GM23338 (cell line): Measurements from ENCODE around the gene DAND5. TPM values are rescaled to one million over a fixed set of nuclear protein-coding genes. Genes with fewer than 3 reads are reported as not detected.
A peak's percentile ranks its signal among the peaks of the same experiment; 100 is the strongest.

Source experiments
- ATAC-seq: fragments of 200-7000 bp; cut with Tn5 transposase; 3 replicates; pipeline ENCODE4 v1.9.1; 2020
- DNase-seq: peaks from one replicate; pipeline ENCODE4 v3.0.0-alpha.2; 2015; ENCODE audit warnings: low spot score
- H2AFZ ChIP-seq: fragments of 200-600 bp; sonication (generic); 2 replicates; pipeline ENCODE4 v1.8.0; 2016; ENCODE audit warnings: antibody characterized with exemption, mild to moderate bottlenecking, moderate library complexity
- H3F3A ChIP-seq: fragments of 200-600 bp; sonication (generic); replicated peaks from 2 replicates; pipeline ENCODE4 v1.8.0; 2017; ENCODE audit warnings: antibody characterized with exemption, mixed run types, low read depth
- H3K27ac ChIP-seq: fragments of 200-600 bp; sonication (generic); 2 replicates; pipeline ENCODE4 v1.6.1; 2016; ENCODE audit warnings: low read depth
- H3K27me3 ChIP-seq: fragments of 200-600 bp; sonication (generic); 2 replicates; pipeline ENCODE4 v1.8.0; 2016; ENCODE audit warnings: mild to moderate bottlenecking, mixed run types, moderate library complexity; ENCODE audit not compliant: insufficient read depth
- H3K36me3 ChIP-seq: fragments of 200-600 bp; sonication (generic); 2 replicates; pipeline ENCODE4 v1.8.0; 2016; ENCODE audit warnings: mild to moderate bottlenecking; ENCODE audit not compliant: insufficient read depth
- H3K4me1 ChIP-seq: fragments of 200-600 bp; sonication (generic); 2 replicates; pipeline ENCODE4 v1.8.0; 2016; ENCODE audit warnings: mild to moderate bottlenecking, moderate library complexity; ENCODE audit not compliant: insufficient read depth
- H3K4me2 ChIP-seq: fragments of 200-600 bp; sonication (generic); 2 replicates; pipeline ENCODE4 v1.7.1; 2017; ENCODE audit warnings: mixed run types
- H3K4me3 ChIP-seq: fragments of 200-600 bp; sonication (generic); 2 replicates; pipeline ENCODE4 v1.6.1; 2016; ENCODE audit warnings: mixed run types
- H3K79me2 ChIP-seq: fragments of 200-600 bp; sonication (generic); replicated peaks from 2 replicates; pipeline ENCODE4 v1.8.0; 2017; ENCODE audit warnings: mild to moderate bottlenecking; ENCODE audit not compliant: insufficient read depth
- H3K9me2 ChIP-seq: fragments of 200-600 bp; sonication (generic); 2 replicates; pipeline ENCODE4 v1.8.0; 2017; ENCODE audit not compliant: insufficient read depth
- H4K20me1 ChIP-seq: fragments of 200-600 bp; sonication (generic); replicated peaks from 2 replicates; pipeline ENCODE4 v1.8.0; 2017; ENCODE audit warnings: mild to moderate bottlenecking; ENCODE audit not compliant: insufficient read depth
- H3K27ac Mint-ChIP-seq: 2 replicates; pipeline ENCODE4 v1.8.0; 2020; ENCODE audit warnings: inconsistent platforms, mild to moderate bottlenecking, moderate library complexity, mixed read lengths
- H3K27me3 Mint-ChIP-seq: 3 replicates; pipeline ENCODE4 v1.8.0; 2022; ENCODE audit warnings: low read depth, mild to moderate bottlenecking, moderate library complexity, mixed read lengths, inconsistent platforms; ENCODE audit not compliant: insufficient read depth, poor library complexity
- H3K36me3 Mint-ChIP-seq: 3 replicates; pipeline ENCODE4 v1.8.0; 2021; ENCODE audit warnings: low read depth, mild to moderate bottlenecking, inconsistent platforms, moderate library complexity, mixed read lengths
- H3K4me1 Mint-ChIP-seq: 3 replicates; pipeline ENCODE4 v1.8.0; 2020; ENCODE audit warnings: mild to moderate bottlenecking, inconsistent platforms, mixed read lengths
- H3K4me3 Mint-ChIP-seq: 3 replicates; pipeline ENCODE4 v1.8.0; 2021; ENCODE audit warnings: moderate library complexity, mild to moderate bottlenecking, inconsistent platforms, mixed read lengths
- H3K9me3 Mint-ChIP-seq: 3 replicates; pipeline ENCODE4 v1.8.0; 2020; ENCODE audit warnings: moderate library complexity, mild to moderate bottlenecking, inconsistent platforms, mixed read lengths
- EZH2 ChIP-seq: fragments of 200-600 bp; sonication (generic); IDR thresholded peaks from one replicate; pipeline ENCODE4 v1.8.0; 2017; ENCODE audit warnings: antibody characterized with exemption, mild to moderate bottlenecking, low read depth; ENCODE audit not compliant: unreplicated experiment
- EZH2phosphoT487 ChIP-seq: fragments of 200-600 bp; sonication (generic); IDR thresholded peaks from one replicate; pipeline ENCODE4 v1.8.1; 2018; ENCODE audit warnings: antibody characterized with exemption; ENCODE audit not compliant: unreplicated experiment
- POLR2AphosphoS5 ChIP-seq: IDR thresholded peaks from 2 replicates; pipeline ENCODE4 v1.6.1; 2016; ENCODE audit warnings: antibody characterized with exemption, low read depth
- ZNF114 ChIP-seq: fragments of 250-450 bp; sonication (Bioruptor Pico); IDR thresholded peaks from 2 replicates; pipeline ENCODE4 v1.5.0; 2020; ENCODE audit warnings: mild to moderate bottlenecking, moderate library complexity
- polyA plus RNA-seq: library from polyadenylated mRNA; unstranded; fragments of >200 nt; fragmentation: Nextera tagmentation; extraction: Ambion mirVana; gene quantifications from 2 replicates; pipeline ENCODE4 v1.2.1, GENCODE V29; 2016
- total RNA-seq: library from RNA; depleted of rRNA; stranded (reverse); fragments of >200 nt; shearing (Covaris generic); gene quantifications from 2 replicates; pipeline ENCODE4 v1.2.3, GENCODE V29; 2014
- TF ChIP-seq, protein P1 (sequence below): fragments of 250-450 bp; sonication (Bioruptor Pico); IDR thresholded peaks from 2 replicates; pipeline ENCODE4 v1.5.0; 2020; ENCODE audit warnings: mild to moderate bottlenecking, moderate library complexity
- TF ChIP-seq, protein P2 (sequence below): IDR thresholded peaks from 2 replicates; pipeline ENCODE4 v1.6.1; 2016; ENCODE audit warnings: antibody characterized with exemption

The DAND5 gene
- total and polyA plus RNA-seq, 2 experiments from 2014 or later: 0.18 to 0.28 TPM

DNA sequence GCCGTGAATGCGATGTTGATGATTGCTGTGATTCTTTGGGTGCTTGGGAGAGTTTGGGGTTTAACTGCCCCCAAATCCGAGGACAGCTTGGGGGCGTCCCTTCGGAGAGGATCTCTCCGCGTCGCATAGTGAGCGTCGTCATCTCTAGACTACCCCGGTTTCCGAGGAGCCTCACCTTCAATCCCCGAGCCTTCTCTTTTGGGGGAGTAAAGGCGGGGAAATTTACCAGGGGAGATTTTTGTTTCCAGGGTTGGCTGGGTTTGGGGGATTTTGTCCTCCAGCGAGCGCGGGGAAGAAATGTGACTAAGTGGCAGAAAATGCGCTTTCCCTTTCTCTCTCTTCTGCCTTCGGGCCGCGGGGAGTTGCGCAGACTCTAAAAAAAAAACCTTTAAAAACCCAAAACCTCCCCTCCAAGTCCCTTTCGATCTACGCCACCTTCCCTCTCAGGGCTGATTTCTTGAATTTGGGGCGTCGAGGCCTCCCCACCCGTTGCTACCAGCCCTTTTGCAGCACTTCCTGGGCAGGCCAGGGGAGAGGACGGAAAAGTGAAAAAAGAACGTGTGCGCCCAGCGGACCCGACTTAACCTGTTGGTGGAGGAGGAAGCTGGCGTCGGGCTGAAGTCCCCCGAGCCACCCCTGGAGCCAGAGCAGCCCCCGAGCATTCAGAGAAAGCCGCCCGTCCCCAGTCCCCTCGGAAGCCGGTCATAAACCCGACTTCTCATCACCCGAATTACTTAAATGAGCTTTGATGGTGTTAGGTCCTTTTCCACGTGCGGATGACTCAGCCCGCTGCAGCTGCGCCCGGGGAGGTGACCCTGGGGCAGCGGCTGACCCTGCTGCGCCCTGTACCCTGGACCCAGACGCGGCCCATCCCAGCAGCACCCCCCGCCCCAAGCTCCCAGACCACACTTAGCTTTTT is 43.6 kb downstream of the DAND5 start:
- peak overlapping the region; percentile 60 for H3K4me3 Mint-ChIP-seq
- peaks cover 100% of the 10 kb centered on the region for H3K27me3 Mint-ChIP-seq
- H3K4me1 Mint-ChIP-seq: peaks cover 63% of the 10 kb centered on the region
- peak overlapping the region; percentile 71 for H3K4me2 ChIP-seq
- H3K4me1 ChIP-seq: peaks cover 77% of the 10 kb centered on the region
- H3K4me3 ChIP-seq: peak overlapping the region; percentile 45
- H3K9me2 ChIP-seq: no peaks in the 10 kb centered on the region
- H3F3A ChIP-seq: peaks cover 38% of the 10 kb centered on the region
- H3K36me3 Mint-ChIP-seq: no peaks in the 10 kb centered on the region; the same call in 2 of the 3 replicates
- H3K36me3 ChIP-seq: no peaks in the 10 kb centered on the region
- no peak overlapping the region for H3K27ac Mint-ChIP-seq
- H3K79me2 ChIP-seq: no peaks in the 10 kb centered on the region
- H3K27ac ChIP-seq: no peak overlapping the region
- H3K27me3 ChIP-seq: peaks cover 100% of the 10 kb centered on the region
- peaks cover 32% of the 10 kb centered on the region for H4K20me1 ChIP-seq
- H3K9me3 Mint-ChIP-seq: peaks cover 19% of the 10 kb centered on the region
- DNase-seq (peak; percentile 68), ATAC-seq (no peak; the same call in 2 of the 3 replicates)
- peak overlapping the region; percentile 47; the same call in 1 of the 2 replicates for H2AFZ ChIP-seq
- TF ChIP-seq, protein P1, sequence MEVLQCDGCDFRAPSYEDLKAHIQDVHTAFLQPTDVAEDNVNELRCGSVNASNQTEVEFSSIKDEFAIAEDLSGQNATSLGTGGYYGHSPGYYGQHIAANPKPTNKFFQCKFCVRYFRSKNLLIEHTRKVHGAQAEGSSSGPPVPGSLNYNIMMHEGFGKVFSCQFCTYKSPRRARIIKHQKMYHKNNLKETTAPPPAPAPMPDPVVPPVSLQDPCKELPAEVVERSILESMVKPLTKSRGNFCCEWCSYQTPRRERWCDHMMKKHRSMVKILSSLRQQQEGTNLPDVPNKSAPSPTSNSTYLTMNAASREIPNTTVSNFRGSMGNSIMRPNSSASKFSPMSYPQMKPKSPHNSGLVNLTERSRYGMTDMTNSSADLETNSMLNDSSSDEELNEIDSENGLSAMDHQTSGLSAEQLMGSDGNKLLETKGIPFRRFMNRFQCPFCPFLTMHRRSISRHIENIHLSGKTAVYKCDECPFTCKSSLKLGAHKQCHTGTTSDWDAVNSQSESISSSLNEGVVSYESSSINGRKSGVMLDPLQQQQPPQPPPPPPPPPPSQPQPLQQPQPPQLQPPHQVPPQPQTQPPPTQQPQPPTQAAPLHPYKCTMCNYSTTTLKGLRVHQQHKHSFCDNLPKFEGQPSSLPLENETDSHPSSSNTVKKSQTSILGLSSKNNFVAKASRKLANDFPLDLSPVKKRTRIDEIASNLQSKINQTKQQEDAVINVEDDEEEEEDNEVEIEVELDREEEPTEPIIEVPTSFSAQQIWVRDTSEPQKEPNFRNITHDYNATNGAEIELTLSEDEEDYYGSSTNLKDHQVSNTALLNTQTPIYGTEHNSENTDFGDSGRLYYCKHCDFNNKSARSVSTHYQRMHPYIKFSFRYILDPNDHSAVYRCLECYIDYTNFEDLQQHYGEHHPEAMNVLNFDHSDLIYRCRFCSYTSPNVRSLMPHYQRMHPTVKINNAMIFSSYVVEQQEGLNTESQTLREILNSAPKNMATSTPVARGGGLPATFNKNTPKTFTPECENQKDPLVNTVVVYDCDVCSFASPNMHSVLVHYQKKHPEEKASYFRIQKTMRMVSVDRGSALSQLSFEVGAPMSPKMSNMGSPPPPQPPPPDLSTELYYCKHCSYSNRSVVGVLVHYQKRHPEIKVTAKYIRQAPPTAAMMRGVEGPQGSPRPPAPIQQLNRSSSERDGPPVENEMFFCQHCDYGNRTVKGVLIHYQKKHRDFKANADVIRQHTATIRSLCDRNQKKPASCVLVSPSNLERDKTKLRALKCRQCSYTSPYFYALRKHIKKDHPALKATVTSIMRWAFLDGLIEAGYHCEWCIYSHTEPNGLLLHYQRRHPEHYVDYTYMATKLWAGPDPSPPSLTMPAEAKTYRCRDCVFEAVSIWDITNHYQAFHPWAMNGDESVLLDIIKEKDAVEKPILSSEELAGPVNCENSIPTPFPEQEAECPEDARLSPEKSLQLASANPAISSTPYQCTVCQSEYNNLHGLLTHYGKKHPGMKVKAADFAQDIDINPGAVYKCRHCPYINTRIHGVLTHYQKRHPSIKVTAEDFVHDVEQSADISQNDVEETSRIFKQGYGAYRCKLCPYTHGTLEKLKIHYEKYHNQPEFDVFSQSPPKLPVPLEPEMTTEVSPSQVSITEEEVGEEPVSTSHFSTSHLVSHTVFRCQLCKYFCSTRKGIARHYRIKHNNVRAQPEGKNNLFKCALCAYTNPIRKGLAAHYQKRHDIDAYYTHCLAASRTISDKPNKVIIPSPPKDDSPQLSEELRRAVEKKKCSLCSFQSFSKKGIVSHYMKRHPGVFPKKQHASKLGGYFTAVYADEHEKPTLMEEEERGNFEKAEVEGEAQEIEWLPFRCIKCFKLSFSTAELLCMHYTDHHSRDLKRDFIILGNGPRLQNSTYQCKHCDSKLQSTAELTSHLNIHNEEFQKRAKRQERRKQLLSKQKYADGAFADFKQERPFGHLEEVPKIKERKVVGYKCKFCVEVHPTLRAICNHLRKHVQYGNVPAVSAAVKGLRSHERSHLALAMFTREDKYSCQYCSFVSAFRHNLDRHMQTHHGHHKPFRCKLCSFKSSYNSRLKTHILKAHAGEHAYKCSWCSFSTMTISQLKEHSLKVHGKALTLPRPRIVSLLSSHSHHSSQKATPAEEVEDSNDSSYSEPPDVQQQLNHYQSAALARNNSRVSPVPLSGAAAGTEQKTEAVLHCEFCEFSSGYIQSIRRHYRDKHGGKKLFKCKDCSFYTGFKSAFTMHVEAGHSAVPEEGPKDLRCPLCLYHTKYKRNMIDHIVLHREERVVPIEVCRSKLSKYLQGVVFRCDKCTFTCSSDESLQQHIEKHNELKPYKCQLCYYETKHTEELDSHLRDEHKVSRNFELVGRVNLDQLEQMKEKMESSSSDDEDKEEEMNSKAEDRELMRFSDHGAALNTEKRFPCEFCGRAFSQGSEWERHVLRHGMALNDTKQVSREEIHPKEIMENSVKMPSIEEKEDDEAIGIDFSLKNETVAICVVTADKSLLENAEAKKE (CRISPR knock-in tag): no peak
- TF ChIP-seq, protein P2, sequence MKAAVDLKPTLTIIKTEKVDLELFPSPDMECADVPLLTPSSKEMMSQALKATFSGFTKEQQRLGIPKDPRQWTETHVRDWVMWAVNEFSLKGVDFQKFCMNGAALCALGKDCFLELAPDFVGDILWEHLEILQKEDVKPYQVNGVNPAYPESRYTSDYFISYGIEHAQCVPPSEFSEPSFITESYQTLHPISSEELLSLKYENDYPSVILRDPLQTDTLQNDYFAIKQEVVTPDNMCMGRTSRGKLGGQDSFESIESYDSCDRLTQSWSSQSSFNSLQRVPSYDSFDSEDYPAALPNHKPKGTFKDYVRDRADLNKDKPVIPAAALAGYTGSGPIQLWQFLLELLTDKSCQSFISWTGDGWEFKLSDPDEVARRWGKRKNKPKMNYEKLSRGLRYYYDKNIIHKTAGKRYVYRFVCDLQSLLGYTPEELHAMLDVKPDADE: no peak
- TF ChIP-seq POLR2AphosphoS5 (no peak), EZH2 (peak; percentile 99), ZNF114 (CRISPR knock-in tag) (no peak), EZH2phosphoT487 (no peak)
